ENCODE measurements around the gene AP5Z1. TPM values are rescaled to one million over a fixed set of nuclear protein-coding genes. Genes with fewer than 3 reads are reported as not detected.

Gene AP5Z1
- total RNA-seq, 2 donors from 2014 or later: 7.5 to 9.2 TPM

GRCh38 chr7:4737300-4737699, 38.1 kb upstream of the AP5Z1 start:
- no peak for DNase-seq (ENCODE audit: low spot score)
- Histone ChIP-seq H3K36me3 (peaks cover 10% of the 10 kb centered on the region), H3K4me1 (peaks cover 0 to 44% of the 10 kb centered on the region in 2 donors), H3K4me3 (no peak overlapping the region), H3K27ac (no peak overlapping the region), H3K27me3 (no peaks in the 10 kb centered on the region), H3K9me3 (no peaks in the 10 kb centered on the region)
- TF ChIP-seq CTCF (IDR thresholded peaks at IDR 0.05): no peak

GRCh38 chr7:4738711-4739527, 36.5 kb upstream of the AP5Z1 start:
- Histone ChIP-seq H3K4me3 (peak overlapping the region; percentile 0 to 35), H3K9me3 (no peaks in the 10 kb centered on the region), H3K27ac (peak overlapping the region; percentile 81), H3K36me3 (peaks cover 21% of the 10 kb centered on the region), H3K27me3 (no peaks in the 10 kb centered on the region), H3K4me1 (peaks cover 0 to 51% of the 10 kb centered on the region in 2 donors)
- peak; percentile 71 for DNase-seq (ENCODE audit: low spot score)
- TF ChIP-seq CTCF (IDR thresholded peaks at IDR 0.05): no peak

- H3K9me3 ChIP-seq: no peaks in the 10 kb centered on the region
- DNase-seq (ENCODE audit: low spot score): peak; percentile 73
- H3K4me1 ChIP-seq: peaks cover 0 to 51% of the 10 kb centered on the region in 2 donors
Measured at GRCh38 chr7:4739528-4739992, 35.9 kb upstream of the AP5Z1 start.

GRCh38 chr7:4740796-4741195, 34.6 kb upstream of the AP5Z1 start:
- Histone ChIP-seq H3K4me1 (peaks cover 0 to 51% of the 10 kb centered on the region in 2 donors), H3K27ac (no peak overlapping the region)

More at GRCh38 chr7:4739528-4739992, 35.9 kb upstream of the AP5Z1 start:
- Histone ChIP-seq H3K27ac (peak overlapping the region; percentile 81), H3K36me3 (peaks cover 21% of the 10 kb centered on the region), H3K27me3 (no peaks in the 10 kb centered on the region), H3K4me3 (peak overlapping the region in 1 of 2 donors; percentile 35)
- peak; percentile 49 to 67 for TF ChIP-seq CTCF (IDR thresholded peaks at IDR 0.05)

GRCh38 chr7:4742051-4742573, 33.3 kb upstream of the AP5Z1 start:
- no peak for TF ChIP-seq CTCF (IDR thresholded peaks at IDR 0.05)
- no peaks in the 10 kb centered on the region for H3K9me3 ChIP-seq
- no peak for DNase-seq (ENCODE audit: low spot score)
- H3K36me3 ChIP-seq: peaks cover 21% of the 10 kb centered on the region
- H3K4me3 ChIP-seq: no peak overlapping the region
- no peak overlapping the region for H3K27ac ChIP-seq
- H3K4me1 ChIP-seq: peaks cover 0 to 63% of the 10 kb centered on the region in 2 donors
- H3K27me3 ChIP-seq: no peaks in the 10 kb centered on the region

More at GRCh38 chr7:4740796-4741195, 34.6 kb upstream of the AP5Z1 start:
- Histone ChIP-seq H3K36me3 (peaks cover 21% of the 10 kb centered on the region), H3K9me3 (no peaks in the 10 kb centered on the region), H3K27me3 (no peaks in the 10 kb centered on the region), H3K4me3 (no peak overlapping the region)
- no peak for TF ChIP-seq CTCF (IDR thresholded peaks at IDR 0.05)
- no peak for DNase-seq (ENCODE audit: low spot score)
